Neural crest cell (in vitro differentiated cells): ENCODE measurements around the gene ANKRD53. TPM values are rescaled to one million over a fixed set of nuclear protein-coding genes. Genes with fewer than 3 reads are reported as not detected.

ENCODE experiments used
- DNase-seq: peaks from one replicate; pipeline ENCODE4 v3.0.0; 2021; ENCODE audit warnings: low read depth, mixed read lengths, low spot score
- H3K27ac Mint-ChIP-seq: one replicate; pipeline ENCODE4 v1.8.0; 2021; ENCODE audit warnings: mild to moderate bottlenecking, mixed read lengths; ENCODE audit not compliant: unreplicated experiment
- H3K27me3 Mint-ChIP-seq: 2 replicates; pipeline ENCODE4 v1.8.0; 2021; ENCODE audit warnings: low read depth, mild to moderate bottlenecking, mixed read lengths
- H3K36me3 Mint-ChIP-seq: 2 replicates; pipeline ENCODE4 v1.8.0; 2021; ENCODE audit warnings: low read depth, mild to moderate bottlenecking, mixed read lengths
- H3K4me1 Mint-ChIP-seq: 2 replicates; pipeline ENCODE4 v1.8.0; 2021; ENCODE audit warnings: mixed read lengths
- H3K4me3 Mint-ChIP-seq: one replicate; pipeline ENCODE4 v1.8.0; 2021; ENCODE audit warnings: mild to moderate bottlenecking, mixed read lengths
- H3K9me3 Mint-ChIP-seq: 2 replicates; pipeline ENCODE4 v1.8.0; 2021; ENCODE audit warnings: mixed read lengths
- total RNA-seq: library from RNA; stranded (reverse); gene quantifications from 2 replicates; pipeline ENCODE4 v1.2.1, GENCODE V29; 2021
- TF ChIP-seq, protein P1 (sequence below): fragments of 200-600 bp; sonication (generic); conservative IDR thresholded peaks from 2 replicates; pipeline ENCODE4 v1.5.0; 2021; ENCODE audit warnings: antibody characterized with exemption, mild to moderate bottlenecking

The ANKRD53 gene
- total RNA-seq, 1 donor from 2014 or later = 1.7 TPM

DNA sequence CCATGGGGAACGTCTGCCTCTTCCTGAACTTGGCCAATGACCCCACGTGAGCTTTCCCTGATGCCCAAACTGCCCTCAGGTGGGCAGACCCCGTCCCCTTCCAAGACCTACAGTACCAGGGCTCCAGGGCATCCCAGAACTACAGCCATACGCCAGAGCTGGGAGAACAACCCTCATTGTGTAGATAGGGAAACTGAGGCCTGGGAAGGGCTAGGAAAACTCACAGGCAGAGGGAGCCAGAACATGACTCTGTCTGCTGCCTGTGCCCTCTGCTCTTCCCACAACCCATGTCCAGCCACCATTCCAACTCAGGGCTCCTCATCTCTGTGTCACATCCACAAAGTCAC is 16.8 kb upstream of the ANKRD53 start:
- Mint-ChIP-seq H3K4me1 (peaks cover 7% of the 10 kb centered on the region), H3K27ac (no peak overlapping the region), H3K27me3 (peaks cover 43% of the 10 kb centered on the region), H3K36me3 (no peaks in the 10 kb centered on the region), H3K9me3 (no peaks in the 10 kb centered on the region), H3K4me3 (no peak overlapping the region)
- TF ChIP-seq, protein P1, sequence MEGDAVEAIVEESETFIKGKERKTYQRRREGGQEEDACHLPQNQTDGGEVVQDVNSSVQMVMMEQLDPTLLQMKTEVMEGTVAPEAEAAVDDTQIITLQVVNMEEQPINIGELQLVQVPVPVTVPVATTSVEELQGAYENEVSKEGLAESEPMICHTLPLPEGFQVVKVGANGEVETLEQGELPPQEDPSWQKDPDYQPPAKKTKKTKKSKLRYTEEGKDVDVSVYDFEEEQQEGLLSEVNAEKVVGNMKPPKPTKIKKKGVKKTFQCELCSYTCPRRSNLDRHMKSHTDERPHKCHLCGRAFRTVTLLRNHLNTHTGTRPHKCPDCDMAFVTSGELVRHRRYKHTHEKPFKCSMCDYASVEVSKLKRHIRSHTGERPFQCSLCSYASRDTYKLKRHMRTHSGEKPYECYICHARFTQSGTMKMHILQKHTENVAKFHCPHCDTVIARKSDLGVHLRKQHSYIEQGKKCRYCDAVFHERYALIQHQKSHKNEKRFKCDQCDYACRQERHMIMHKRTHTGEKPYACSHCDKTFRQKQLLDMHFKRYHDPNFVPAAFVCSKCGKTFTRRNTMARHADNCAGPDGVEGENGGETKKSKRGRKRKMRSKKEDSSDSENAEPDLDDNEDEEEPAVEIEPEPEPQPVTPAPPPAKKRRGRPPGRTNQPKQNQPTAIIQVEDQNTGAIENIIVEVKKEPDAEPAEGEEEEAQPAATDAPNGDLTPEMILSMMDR = no peak
- DNase-seq = no peak

DNA sequence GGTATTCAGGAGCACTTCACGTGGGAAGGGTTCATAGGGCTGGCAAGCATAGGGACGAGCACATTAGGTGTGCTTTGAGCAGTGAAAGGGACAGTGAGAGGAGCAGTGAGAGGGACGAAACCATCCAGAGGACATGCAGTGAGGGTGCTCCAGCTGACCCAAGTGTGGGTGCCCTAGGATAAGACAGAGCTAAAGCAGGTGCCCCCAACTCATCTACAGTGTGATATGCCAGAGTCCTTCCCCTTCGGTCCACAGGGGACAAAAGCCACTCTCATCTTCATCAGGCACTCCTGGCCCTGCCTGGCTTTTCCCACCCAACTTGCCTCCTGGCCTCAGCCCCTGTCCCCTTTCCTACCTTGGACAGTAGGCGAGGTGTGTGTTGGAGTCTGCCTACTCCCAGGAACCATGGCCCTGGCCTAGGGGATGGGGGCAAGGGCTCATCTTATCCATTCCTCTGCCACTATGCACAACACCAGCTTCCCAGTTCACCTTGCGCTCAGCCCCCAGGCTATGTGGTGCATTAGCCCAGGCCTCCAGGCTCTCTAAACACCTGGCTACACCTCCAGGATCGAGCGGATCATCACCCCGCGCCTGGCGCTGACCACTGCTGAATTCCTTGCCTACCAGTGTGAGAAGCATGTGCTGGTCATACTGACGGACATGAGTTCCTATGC is 16.1 kb upstream of the ANKRD53 start:
- DNase-seq = no peak
- H3K27ac Mint-ChIP-seq = no peak overlapping the region
- H3K4me3 Mint-ChIP-seq = no peak overlapping the region
- H3K36me3 Mint-ChIP-seq = no peaks in the 10 kb centered on the region
- no peaks in the 10 kb centered on the region for H3K9me3 Mint-ChIP-seq
- TF ChIP-seq, protein P1 = no peak
- peaks cover 7% of the 10 kb centered on the region for H3K4me1 Mint-ChIP-seq
- H3K27me3 Mint-ChIP-seq = peaks cover 50% of the 10 kb centered on the region

DNA sequence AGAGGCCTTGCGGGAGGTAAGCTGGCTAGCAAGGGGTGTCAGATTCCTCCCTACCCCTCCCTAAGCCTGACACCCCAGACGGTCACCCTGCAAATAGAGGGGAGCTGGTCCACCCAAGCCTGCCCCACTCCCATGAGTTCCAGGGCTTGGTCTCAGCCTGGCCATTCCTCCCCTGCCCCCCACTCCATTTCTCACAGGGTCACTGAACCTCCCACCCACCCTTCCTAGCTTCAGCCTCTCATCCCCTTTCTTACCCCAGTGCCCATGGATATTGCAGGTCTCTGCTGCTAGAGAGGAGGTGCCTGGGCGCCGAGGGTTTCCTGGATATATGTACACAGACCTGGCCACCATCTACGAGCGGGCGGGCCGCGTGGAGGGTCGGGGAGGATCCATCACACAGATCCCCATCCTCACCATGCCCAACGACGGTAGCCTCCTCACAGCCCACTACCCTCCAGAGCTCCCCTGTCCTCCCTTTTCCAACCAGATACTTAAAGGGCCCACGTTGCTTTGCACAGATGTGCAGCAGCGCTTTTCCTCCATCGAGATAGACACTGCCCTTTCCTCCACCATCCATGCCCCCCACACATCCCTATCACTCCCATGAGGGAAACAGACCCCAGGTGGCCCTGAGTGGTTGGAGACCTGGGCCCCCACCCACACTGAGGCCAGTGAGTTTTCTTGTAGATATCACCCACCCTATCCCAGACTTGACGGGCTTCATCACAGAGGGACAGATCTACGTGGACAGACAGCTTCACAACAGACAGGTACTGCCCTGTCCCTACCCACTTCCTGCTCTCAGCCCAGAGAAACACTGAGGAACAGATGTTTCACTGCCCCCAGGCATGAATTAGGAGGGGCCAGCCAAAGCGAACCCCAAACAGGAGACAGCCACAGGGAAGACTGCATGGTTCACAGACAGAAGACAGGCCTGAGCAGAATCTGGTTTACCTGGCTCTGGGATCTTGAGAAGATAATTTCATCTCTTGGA is 15.2 kb upstream of the ANKRD53 start:
- H3K4me3 Mint-ChIP-seq = no peak overlapping the region
- no peak overlapping the region for H3K27ac Mint-ChIP-seq

DNA sequence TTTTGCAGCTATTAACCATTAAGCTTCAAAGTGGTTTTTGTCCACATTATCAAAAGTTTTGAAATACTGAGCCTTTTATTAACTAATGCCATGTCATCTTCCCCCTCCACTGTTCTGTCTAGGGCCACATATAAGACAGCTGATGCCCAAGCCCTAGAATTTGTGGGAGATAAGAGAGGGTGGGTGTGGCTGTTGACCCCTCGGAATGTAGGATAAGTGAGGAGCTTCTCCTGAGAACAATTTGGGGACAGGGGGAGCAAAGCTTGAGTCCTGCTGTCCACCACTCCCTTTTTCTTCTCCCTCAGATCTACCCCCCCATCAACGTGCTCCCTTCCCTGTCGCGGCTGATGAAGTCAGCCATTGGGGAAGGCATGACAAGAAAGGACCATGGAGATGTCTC is 14.3 kb upstream of the ANKRD53 start:
- H3K9me3 Mint-ChIP-seq = no peaks in the 10 kb centered on the region
- TF ChIP-seq, protein P1 = no peak
- H3K4me3 Mint-ChIP-seq = no peak overlapping the region
- no peak for DNase-seq
- H3K4me1 Mint-ChIP-seq = peaks cover 7% of the 10 kb centered on the region
- H3K27ac Mint-ChIP-seq = no peak overlapping the region
- no peaks in the 10 kb centered on the region for H3K36me3 Mint-ChIP-seq
- peaks cover 68% of the 10 kb centered on the region for H3K27me3 Mint-ChIP-seq

More for the DNA sequence above, 15.2 kb upstream of the ANKRD53 start:
- Mint-ChIP-seq H3K36me3 (no peaks in the 10 kb centered on the region), H3K9me3 (no peaks in the 10 kb centered on the region), H3K27me3 (peaks cover 58% of the 10 kb centered on the region), H3K4me1 (peaks cover 7% of the 10 kb centered on the region)
- TF ChIP-seq, protein P1 = no peak
- DNase-seq = no peak

DNA sequence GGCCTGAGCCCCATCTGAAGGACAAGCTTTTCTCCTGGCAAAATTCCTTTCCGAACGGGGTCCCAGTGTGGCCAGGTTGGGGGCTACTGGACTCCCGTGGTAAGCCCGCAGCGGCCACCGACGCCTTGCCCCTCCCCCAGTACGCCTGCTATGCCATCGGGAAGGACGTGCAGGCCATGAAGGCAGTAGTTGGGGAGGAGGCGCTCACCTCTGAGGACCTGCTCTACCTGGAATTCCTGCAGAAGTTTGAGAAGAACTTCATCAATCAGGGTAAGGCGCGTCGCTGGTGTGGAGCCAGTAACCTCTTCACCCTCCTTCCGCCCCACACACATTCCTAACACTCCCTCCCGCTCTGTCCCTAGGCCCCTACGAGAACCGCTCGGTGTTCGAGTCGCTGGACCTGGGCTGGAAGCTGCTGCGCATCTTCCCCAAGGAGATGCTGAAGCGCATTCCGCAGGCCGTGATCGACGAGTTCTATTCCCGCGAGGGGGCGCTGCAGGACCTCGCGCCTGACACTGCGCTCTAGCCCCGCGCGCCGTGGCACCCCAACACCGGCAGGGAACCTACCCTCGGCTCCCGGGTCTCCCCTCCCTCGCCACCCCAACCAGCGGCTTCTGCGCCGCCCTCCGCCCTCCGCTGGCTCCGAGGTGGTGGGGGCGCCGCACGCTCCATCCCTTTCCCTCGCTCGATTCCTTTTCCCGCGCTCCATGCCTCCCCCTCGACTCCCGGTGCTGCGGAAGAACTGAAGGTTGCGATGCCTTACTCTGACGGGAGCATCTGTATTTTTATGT is 13.6 kb upstream of the ANKRD53 start:
- Mint-ChIP-seq H3K9me3 (no peaks in the 10 kb centered on the region), H3K4me1 (peaks cover 7% of the 10 kb centered on the region), H3K36me3 (no peaks in the 10 kb centered on the region), H3K4me3 (peak overlapping the region; percentile 61), H3K27ac (no peak overlapping the region), H3K27me3 (peaks cover 72% of the 10 kb centered on the region)
- peak; percentile 76 for DNase-seq
- TF ChIP-seq, protein P1 = peak; percentile 86
